H1 (cell line): Measurements from ENCODE around the gene CDKN1B. TPM values are rescaled to one million over a fixed set of nuclear protein-coding genes. Genes with fewer than 3 reads are reported as not detected.

Source experiments
- CHD7 ChIP-seq: fragments of 300-600 bp; sonication (generic); IDR thresholded peaks from 2 replicates; pipeline ENCODE4 v1.7.1; 2012; ENCODE audit warnings: low read length, moderate library complexity, mild to moderate bottlenecking, inconsistent platforms; ENCODE audit not compliant: insufficient replicate concordance
- CREB1 ChIP-seq: IDR thresholded peaks from 2 replicates; pipeline ENCODE4 v1.6.1; 2012; ENCODE audit warnings: inconsistent platforms
- FOSL1 ChIP-seq: IDR thresholded peaks from 2 replicates; pipeline ENCODE4 v1.6.1; 2011; ENCODE audit warnings: mild to moderate bottlenecking, low read depth, low read length, moderate library complexity; ENCODE audit not compliant: insufficient read depth
- POLR2A ChIP-seq, 2 experiments: IDR thresholded peaks; 1 replicate in 1 of 2; 2 replicates in 1 of 2; pipeline ENCODE4 v1.6.1; 2011; ENCODE audit warnings: low read depth in 2 of 2, low read length in 2 of 2, mild to moderate bottlenecking in 2 of 2; ENCODE audit errors: control extremely low read depth in 1 of 2
- TAF7 ChIP-seq: optimal IDR thresholded peaks from 2 replicates; pipeline ENCODE3; 2011; ENCODE audit warnings: low read depth, mild to moderate bottlenecking, inconsistent platforms, low read length, moderate library complexity, borderline replicate concordance
- polyA plus RNA-seq, 7 experiments: library from polyadenylated mRNA; depleted of rRNA in 3 of 7; stranded (reverse) in 5 of 7; unstranded in 2 of 7; fragments of >200 nt in 5 of 7; fragments of 200-250 nt in 2 of 7; gene quantifications; 1 replicate in 5 of 7; 2 replicates in 1 of 7; 4 replicates in 1 of 7; pipeline versions ENCODE4 v1.2.1 to v1.2.3, GENCODE V29; 2011 to 2013; ENCODE audit warnings: missing spikeins in 2 of 7, mixed read lengths in 2 of 7
- total RNA-seq: library from RNA; stranded (reverse); fragmentation: NEBNext Ultra II Directional; extraction: Animal tissue kit (Norgen Biotek cat#: 25700); gene quantifications from 2 replicates; pipeline ENCODE4 v1.2.1, GENCODE V29; 2021

The CDKN1B gene
- total and polyA plus RNA-seq, 2 of the 8 experiments (the other 6 are each of a cell fraction or from before 2014, with no cell fraction given): 6.5 to 27.2 TPM

GRCh38 chr12:12721814-12722434, 4.8 kb downstream of the CDKN1B start (continued):
- TF ChIP-seq CHD7: no peak
- no peak for TF ChIP-seq TAF7
- no peak for TF ChIP-seq POLR2A (IDR thresholded peaks at IDR 0.05; ENCODE audit: control extremely low read depth in 1 of 2, low read depth in 2 of 2, low read length in 2 of 2)
- TF ChIP-seq CREB1: no peak
- TF ChIP-seq FOSL1: no peak
